WTC11 (cell line): Measurements from ENCODE around the gene RANGAP1. TPM values are rescaled to one million over a fixed set of nuclear protein-coding genes. Genes with fewer than 3 reads are reported as not detected.

ENCODE experiments used
- ATAC-seq: fragments of 200-7000 bp; cut with Tn5 transposase; 2 replicates; pipeline ENCODE4 v1.10.0; 2021; ENCODE audit warnings: mild to moderate bottlenecking, moderate library complexity
- Bru-seq: library from RNA; stranded (reverse); fragments of 400-500 nt; gene quantifications from one replicate; lab custom pipeline; 2021; lab: Mats Ljungman, UMichigan
- CTCF ChIA-PET: fragments of 300-600 bp; sonication (Branson Sonifier 250); formaldehyde crosslinking; loops from one replicate; lab custom pipeline; 2021; ENCODE audit warnings: antibody characterized with exemption; lab: Charles Lee
- POLR2A ChIA-PET: fragments of 350-600 bp; sonication (Branson Sonifier 250); formaldehyde crosslinking; loops from one replicate; lab custom pipeline; 2021; ENCODE audit warnings: antibody characterized with exemption; lab: Charles Lee
- DNase-seq: peaks from one replicate; pipeline ENCODE4 v3.0.0; 2021; ENCODE audit warnings: low spot score
- H3K27ac Mint-ChIP-seq: 2 replicates; pipeline ENCODE4 v1.8.0; 2021; ENCODE audit warnings: mixed read lengths
- H3K27me3 Mint-ChIP-seq: 2 replicates; pipeline ENCODE4 v1.8.0; 2021; ENCODE audit warnings: low read depth, mild to moderate bottlenecking, moderate library complexity, mixed read lengths
- H3K36me3 Mint-ChIP-seq: 2 replicates; pipeline ENCODE4 v1.8.0; 2021; ENCODE audit warnings: mixed read lengths
- H3K4me1 Mint-ChIP-seq: 2 replicates; pipeline ENCODE4 v1.8.0; 2022; ENCODE audit warnings: mixed read lengths
- H3K4me3 Mint-ChIP-seq: 2 replicates; pipeline ENCODE4 v1.8.0; 2021; ENCODE audit warnings: mild to moderate bottlenecking, moderate library complexity, mixed read lengths
- H3K9me3 Mint-ChIP-seq: 2 replicates; pipeline ENCODE4 v1.8.0; 2021; ENCODE audit warnings: mixed read lengths
- AFF4 ChIP-seq: sonication (generic); formaldehyde crosslinking; IDR thresholded peaks from 2 replicates; pipeline ENCODE4 v1.8.1; 2023; ENCODE audit warnings: mild to moderate bottlenecking, missing genetic modification reagents, borderline replicate concordance
- CTCF ChIP-seq: fragments of 200-600 bp; IDR thresholded peaks from 2 replicates; pipeline ENCODE4 v1.8.0; 2022; ENCODE audit warnings: antibody characterized with exemption
- E2F1 ChIP-seq: sonication (generic); formaldehyde crosslinking; IDR thresholded peaks from 2 replicates; pipeline ENCODE4 v1.8.0; 2022; ENCODE audit warnings: mild to moderate bottlenecking, missing genetic modification reagents
- E2F4 ChIP-seq: sonication (generic); formaldehyde crosslinking; IDR thresholded peaks from 2 replicates; pipeline ENCODE4 v1.8.1; 2022; ENCODE audit warnings: low read depth, mild to moderate bottlenecking, moderate library complexity, missing genetic modification reagents, borderline replicate concordance
- ESRRA ChIP-seq: sonication (generic); formaldehyde crosslinking; IDR thresholded peaks from 2 replicates; pipeline ENCODE4 v1.8.1; 2022; ENCODE audit warnings: mild to moderate bottlenecking, missing genetic modification reagents, borderline replicate concordance
- FOXP1 ChIP-seq: sonication (generic); formaldehyde crosslinking; IDR thresholded peaks from 2 replicates; pipeline ENCODE4 v1.8.0; 2022; ENCODE audit warnings: missing genetic modification reagents, mild to moderate bottlenecking, moderate library complexity, borderline replicate concordance
- GABPB1 ChIP-seq: sonication (generic); formaldehyde crosslinking; IDR thresholded peaks from 2 replicates; pipeline ENCODE4 v1.8.1; 2023; ENCODE audit warnings: mild to moderate bottlenecking, missing genetic modification reagents
- HMGA2 ChIP-seq: fragments of 250-450 bp; sonication (Bioruptor Pico); IDR thresholded peaks from 2 replicates; pipeline ENCODE4 v1.4.0; 2021; ENCODE audit warnings: mild to moderate bottlenecking, moderate library complexity
- IRF2 ChIP-seq: sonication (generic); formaldehyde crosslinking; IDR thresholded peaks from 2 replicates; pipeline ENCODE4 v1.8.0; 2022; ENCODE audit warnings: low read depth, missing genetic modification reagents, borderline replicate concordance
- MLX ChIP-seq: sonication (generic); formaldehyde crosslinking; IDR thresholded peaks from 2 replicates; pipeline ENCODE4 v1.8.1; 2023; ENCODE audit warnings: mild to moderate bottlenecking, missing genetic modification reagents, moderate library complexity
- MXD4 ChIP-seq: fragments of 250-450 bp; sonication (Bioruptor Pico); IDR thresholded peaks from 2 replicates; pipeline ENCODE4 v1.8.0; 2021; ENCODE audit warnings: mild to moderate bottlenecking, moderate library complexity, borderline replicate concordance
- NR1H2 ChIP-seq: sonication (generic); formaldehyde crosslinking; IDR thresholded peaks from 2 replicates; pipeline ENCODE4 v1.9.0; 2021; ENCODE audit warnings: mild to moderate bottlenecking, moderate library complexity, missing genetic modification reagents
- NR3C1 ChIP-seq: sonication (generic); formaldehyde crosslinking; conservative IDR thresholded peaks from 2 replicates; pipeline ENCODE4 v1.8.1; 2023; ENCODE audit warnings: low read depth, mild to moderate bottlenecking, missing genetic modification reagents
- SMAD3 ChIP-seq: sonication (generic); formaldehyde crosslinking; IDR thresholded peaks from 2 replicates; pipeline ENCODE4 v1.8.0; 2022; ENCODE audit warnings: missing genetic modification reagents, mild to moderate bottlenecking, borderline replicate concordance
- SMAD4 ChIP-seq: sonication (generic); formaldehyde crosslinking; IDR thresholded peaks from 2 replicates; pipeline ENCODE4 v1.8.0; 2022; ENCODE audit warnings: mild to moderate bottlenecking, missing genetic modification reagents
- TEAD1 ChIP-seq: sonication (generic); formaldehyde crosslinking; IDR thresholded peaks from 2 replicates; pipeline ENCODE4 v1.8.0; 2022; ENCODE audit warnings: mild to moderate bottlenecking, missing genetic modification reagents
- USF2 ChIP-seq: sonication (generic); formaldehyde crosslinking; IDR thresholded peaks from 2 replicates; pipeline ENCODE4 v1.8.1; 2023; ENCODE audit warnings: mild to moderate bottlenecking, missing genetic modification reagents, moderate library complexity
- ZNF425 ChIP-seq: fragments of 250-450 bp; sonication (Bioruptor Pico); conservative IDR thresholded peaks from 2 replicates; pipeline ENCODE4 v1.9.0; 2021; ENCODE audit warnings: mild to moderate bottlenecking
- ZNF671 ChIP-seq: fragments of 250-450 bp; sonication (Bioruptor Pico); IDR thresholded peaks from 2 replicates; pipeline ENCODE4 v1.8.0; 2021; ENCODE audit warnings: mild to moderate bottlenecking
- ZSCAN18 ChIP-seq: fragments of 250-450 bp; sonication (Bioruptor Pico); IDR thresholded peaks from 2 replicates; pipeline ENCODE4 v2.1.2; 2022; ENCODE audit warnings: mild to moderate bottlenecking, moderate library complexity
- long read RNA-seq, 3 experiments: library from RNA in 1 of 3; library from capped mRNA in 1 of 3; library from polyadenylated mRNA in 1 of 3; unstranded in 2 of 3; stranded (forward) in 1 of 3; transcript quantifications; one replicate each; pipeline ENCODE4 v2.0.0, GENCODE V29; 2021
- total RNA-seq: library from RNA; stranded (reverse); gene quantifications from 3 replicates; pipeline ENCODE4 v1.2.3, GENCODE V29; 2021

Gene RANGAP1
- total RNA-seq (144 to 160 TPM (median 151 TPM) in 3 replicates), Bru-seq, nascent RNA (percentile 75 among the genes with signal in this experiment)
- long read RNA-seq, experiment 1, full-length matches to known transcripts, result 517 of 849 reads
- long read RNA-seq, experiment 1, partial matches to known transcripts, result 106 of 849 reads
- long read RNA-seq, experiment 1, other reads (novel, unspliced or antisense), result 226 of 849 reads
- long read RNA-seq, experiment 2, full-length matches to known transcripts, result 23 of 197 reads
- long read RNA-seq, experiment 2, partial matches to known transcripts, result 147 of 197 reads
- long read RNA-seq, experiment 2, other reads (novel, unspliced or antisense), result 27 of 197 reads
- long read RNA-seq, experiment 3, transcript RANGAP1-201 (16 exons, 3,060 nt), result major isoform, 24 of 42 reads
- long read RNA-seq, experiment 3, partial matches to known transcripts, result 11 of 42 reads
- long read RNA-seq, experiment 3, other reads (novel, unspliced or antisense), result 7 of 42 reads

GRCh38 chr22:41285820-41286638, at the start of gene RANGAP1:
Gene RANGAP1, minus strand, starts transcription at chr22:41286187. Its CDS starts 5,143 bp downstream, at chr22:41281044.
- Mint-ChIP-seq H3K27me3 (no peaks in the 10 kb centered on the region), H3K9me3 (no peaks in the 10 kb centered on the region), H3K36me3 (peaks cover 22% of the 10 kb centered on the region), H3K4me3 (peak within 1 kb of the TSS; percentile 88), H3K4me1 (peaks cover 47% of the 10 kb centered on the region), H3K27ac (peak within 1 kb of the TSS; percentile 99)
- ChIA-PET POLR2A (interaction anchor here (0.6 to 2.1 kb wide), 9 partner anchors 16 to 264 kb away, joined by 3 to 10 read pairs (median 3); partner anchors contain the start of genes PHF5A, TEF and ZC3H7B), CTCF (interaction anchor here (0.6 to 1.2 kb wide), 6 partner anchors 11 to 324 kb away, joined by 3 to 6 read pairs (median 4); partner anchors contain the start of genes TEF and ZC3H7B)
- ATAC-seq (peak; percentile 98), DNase-seq (peak; percentile 99)
- TF ChIP-seq NR3C1 (CRISPR knock-in tag) (peak; percentile 79; the same call in 1 of the 2 replicates), E2F1 (CRISPR knock-in tag) (no peak), TEAD1 (CRISPR knock-in tag) (no peak), AFF4 (no peak), MLX (CRISPR knock-in tag) (no peak), SMAD3 (CRISPR knock-in tag) (peak; percentile 70; the same call in 1 of the 2 replicates), USF2 (CRISPR knock-in tag) (no peak; the same call in 1 of the 2 replicates), ZNF425 (no peak), ZSCAN18 (no peak), GABPB1 (CRISPR knock-in tag) (peak; percentile 60; the same call in 1 of the 2 replicates), E2F4 (CRISPR knock-in tag) (peak; percentile 63; the same call in 1 of the 2 replicates), CTCF (no peak), MXD4 (CRISPR knock-in tag) (no peak), HMGA2 (CRISPR knock-in tag) (no peak), SMAD4 (CRISPR knock-in tag) (no peak), NR1H2 (CRISPR knock-in tag) (no peak), ZNF671 (CRISPR knock-in tag) (no peak), ESRRA (CRISPR knock-in tag) (peak; percentile 75; the same call in 1 of the 2 replicates), IRF2 (CRISPR knock-in tag) (no peak), FOXP1 (CRISPR knock-in tag) (peak; percentile 60; the same call in 1 of the 2 replicates)
